Hepatic stellate cell (primary cell): ENCODE data around the gene COPE.

ENCODE experiments used
- DNase-seq: peaks from one replicate; pipeline ENCODE4 v3.0.0; 2011; ENCODE audit warnings: low spot score

COPE gene

GRCh38 chr19:18850471-18851375 lies 68.5 kb downstream of the COPE start:
- no peak for DNase-seq

DNA sequence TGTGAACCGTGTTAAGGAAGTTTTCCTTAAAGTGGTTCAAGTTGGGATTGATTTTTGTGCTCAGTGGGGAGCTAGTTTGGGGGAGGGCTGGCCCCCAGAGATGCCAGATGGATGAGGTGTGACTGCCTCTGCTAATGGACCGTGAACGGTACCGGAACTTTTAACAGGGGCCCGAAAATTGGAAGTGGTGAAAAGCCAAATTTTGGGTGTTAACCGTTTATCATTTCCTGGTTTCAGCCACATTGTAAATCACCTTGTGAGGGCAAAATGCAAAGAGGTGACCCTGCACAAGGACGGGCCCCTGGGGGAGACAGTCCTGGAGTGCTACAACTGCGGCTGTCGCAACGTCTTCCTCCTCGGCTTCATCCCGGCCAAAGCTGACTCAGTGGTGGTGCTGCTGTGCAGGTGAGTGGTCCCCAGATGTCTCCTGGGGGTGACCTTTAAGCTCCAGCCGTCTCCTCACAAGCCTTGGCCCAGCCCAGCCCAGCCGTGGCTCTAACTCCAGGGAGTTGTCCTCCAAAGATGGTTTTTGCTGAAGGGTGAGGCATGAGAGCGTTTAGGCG lies 69.3 kb downstream of the COPE start:
- DNase-seq = no peak
